ENCODE measurements around the gene TNRC6B.
"Not testable (repeated sequence)": the region's sequence is repeated elsewhere in the genome, so short reads cannot be mapped to it uniquely, and the experiment has no call there.

The TNRC6B gene

DNA sequence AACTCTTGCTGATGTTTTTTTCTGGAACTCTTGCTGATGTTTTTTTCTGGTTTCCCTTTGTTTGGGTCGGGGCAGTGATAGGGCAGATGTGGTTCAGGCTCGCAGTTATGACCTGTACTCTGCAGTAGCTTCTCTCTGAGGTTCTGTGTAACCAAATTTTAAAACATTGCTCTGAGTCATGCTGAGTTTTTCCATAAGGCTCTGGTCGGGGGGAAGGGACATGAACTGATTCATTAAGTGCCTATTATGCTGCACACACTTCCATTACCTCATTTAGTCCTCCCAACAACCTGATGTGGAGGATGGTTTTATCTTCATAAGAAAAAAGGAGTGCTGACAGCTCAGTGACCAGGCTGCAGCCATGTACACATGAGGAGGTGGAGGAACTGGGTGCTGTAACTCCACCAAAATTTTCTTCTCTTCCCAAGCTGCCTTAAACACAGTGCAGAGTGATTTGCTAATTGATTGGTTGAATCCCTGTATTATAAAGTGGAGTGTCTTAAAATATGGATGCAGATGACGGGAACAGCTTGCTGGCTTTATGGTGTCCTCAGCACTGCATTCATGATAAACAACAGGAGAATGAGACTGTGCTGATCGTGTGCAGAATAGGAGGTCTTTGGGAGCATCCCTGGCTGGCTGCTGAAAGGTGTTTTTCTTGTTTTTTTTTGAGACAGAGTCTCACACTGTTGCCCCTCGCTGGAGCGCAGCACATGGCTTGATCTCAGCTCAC lies 19.1 kb downstream of the TNRC6B start:
- H3K9me3 Mint-ChIP-seq: no peaks in the 10 kb centered on the region
- peak; percentile 48 for DNase-seq
- no peaks in the 10 kb centered on the region for H3K27me3 Mint-ChIP-seq
- peak overlapping the region; percentile 92 for H3K27ac Mint-ChIP-seq
- ATAC-seq: peak; percentile 96
- peaks cover 6% of the 10 kb centered on the region for H3K36me3 Mint-ChIP-seq (ENCODE audit: low read depth)
- H3K4me1 Mint-ChIP-seq: peaks cover 80% of the 10 kb centered on the region
- peak overlapping the region; percentile 68 for H3K4me3 Mint-ChIP-seq

- H3K36me3 Mint-ChIP-seq (ENCODE audit: low read depth); DNase-seq; H3K9me3 Mint-ChIP-seq; H3K27me3 Mint-ChIP-seq: not testable (repeated sequence)
- H3K4me1 Mint-ChIP-seq: peaks cover 83% of the 10 kb centered on the region
- peak overlapping the region; percentile 68 for H3K4me3 Mint-ChIP-seq
- peak overlapping the region; percentile 92 for H3K27ac Mint-ChIP-seq
- peak; percentile 20 for ATAC-seq
Observed at GRCh38 chr22:40197421-40197820, 19.7 kb downstream of the TNRC6B start.

DNA sequence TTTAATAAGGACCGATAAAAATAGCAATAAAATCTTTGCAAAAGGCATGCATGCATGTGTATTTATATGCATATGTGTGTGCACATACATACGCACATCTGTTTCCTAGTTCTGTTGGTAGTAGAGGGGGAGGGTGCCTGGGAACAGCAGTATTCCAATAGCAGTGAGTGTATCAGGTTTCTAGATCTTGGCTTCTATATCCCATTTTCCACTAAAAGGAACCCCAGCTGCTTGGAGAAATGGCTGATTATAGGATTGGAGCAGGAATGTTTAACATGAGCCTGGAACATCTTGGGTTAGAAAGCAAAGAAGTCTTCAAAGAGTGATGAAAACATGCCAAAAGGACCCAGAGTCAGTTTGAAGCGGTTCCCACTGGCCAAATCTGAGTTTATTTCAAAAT lies 21.0 kb downstream of the TNRC6B start:
- Mint-ChIP-seq H3K9me3 (no peaks in the 10 kb centered on the region), H3K4me1 (peaks cover 84% of the 10 kb centered on the region), H3K27me3 (no peaks in the 10 kb centered on the region), H3K36me3 (ENCODE audit: low read depth) (peaks cover 6% of the 10 kb centered on the region), H3K4me3 (no peak overlapping the region), H3K27ac (peak overlapping the region; percentile 64)
- DNase-seq: no peak
- ATAC-seq: no peak

DNA sequence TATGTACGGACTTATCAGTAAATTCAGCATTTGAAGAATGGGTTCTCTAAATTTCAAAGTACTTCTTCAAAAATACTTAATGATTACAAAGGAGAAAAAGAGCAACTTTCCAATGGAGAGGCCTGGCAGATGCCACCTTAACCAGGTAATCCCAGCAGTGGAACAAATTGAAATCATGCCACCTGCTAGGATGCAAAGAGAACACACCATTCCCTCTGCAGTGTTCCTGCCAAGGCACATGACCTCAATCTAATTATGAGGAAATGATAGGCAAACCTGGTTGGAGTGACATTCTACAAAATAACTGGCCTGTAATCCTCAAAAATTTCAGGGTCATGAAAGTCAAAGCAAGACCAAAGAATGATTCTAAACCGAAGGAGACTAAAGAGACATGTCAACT lies 21.5 kb downstream of the TNRC6B start:
- peaks cover 84% of the 10 kb centered on the region for H3K4me1 Mint-ChIP-seq
- H3K27ac Mint-ChIP-seq: peak overlapping the region; percentile 5
- no peaks in the 10 kb centered on the region for H3K27me3 Mint-ChIP-seq
- peaks cover 6% of the 10 kb centered on the region for H3K36me3 Mint-ChIP-seq (ENCODE audit: low read depth)
- DNase-seq (no peak), ATAC-seq (no peak)
- no peaks in the 10 kb centered on the region for H3K9me3 Mint-ChIP-seq
- H3K4me3 Mint-ChIP-seq: no peak overlapping the region

GRCh38 chr22:40199852-40200251 lies 22.1 kb downstream of the TNRC6B start:
- H3K27ac Mint-ChIP-seq: no peak overlapping the region
- peaks cover 85% of the 10 kb centered on the region for H3K4me1 Mint-ChIP-seq
- H3K36me3 Mint-ChIP-seq (ENCODE audit: low read depth): peaks cover 6% of the 10 kb centered on the region
- DNase-seq: no peak
- no peak overlapping the region for H3K4me3 Mint-ChIP-seq
- no peak for ATAC-seq
- H3K9me3 Mint-ChIP-seq: no peaks in the 10 kb centered on the region
- no peaks in the 10 kb centered on the region for H3K27me3 Mint-ChIP-seq

GRCh38 chr22:40200795-40201530 lies 23.2 kb downstream of the TNRC6B start:
- no peak overlapping the region for H3K4me3 Mint-ChIP-seq
- H3K36me3 Mint-ChIP-seq (ENCODE audit: low read depth): peaks cover 6% of the 10 kb centered on the region
- H3K9me3 Mint-ChIP-seq: no peaks in the 10 kb centered on the region
- peak overlapping the region; percentile 35 for H3K27ac Mint-ChIP-seq
- ATAC-seq: peak; percentile 17
- no peaks in the 10 kb centered on the region for H3K27me3 Mint-ChIP-seq
- peaks cover 88% of the 10 kb centered on the region for H3K4me1 Mint-ChIP-seq
- no peak for DNase-seq

DNA sequence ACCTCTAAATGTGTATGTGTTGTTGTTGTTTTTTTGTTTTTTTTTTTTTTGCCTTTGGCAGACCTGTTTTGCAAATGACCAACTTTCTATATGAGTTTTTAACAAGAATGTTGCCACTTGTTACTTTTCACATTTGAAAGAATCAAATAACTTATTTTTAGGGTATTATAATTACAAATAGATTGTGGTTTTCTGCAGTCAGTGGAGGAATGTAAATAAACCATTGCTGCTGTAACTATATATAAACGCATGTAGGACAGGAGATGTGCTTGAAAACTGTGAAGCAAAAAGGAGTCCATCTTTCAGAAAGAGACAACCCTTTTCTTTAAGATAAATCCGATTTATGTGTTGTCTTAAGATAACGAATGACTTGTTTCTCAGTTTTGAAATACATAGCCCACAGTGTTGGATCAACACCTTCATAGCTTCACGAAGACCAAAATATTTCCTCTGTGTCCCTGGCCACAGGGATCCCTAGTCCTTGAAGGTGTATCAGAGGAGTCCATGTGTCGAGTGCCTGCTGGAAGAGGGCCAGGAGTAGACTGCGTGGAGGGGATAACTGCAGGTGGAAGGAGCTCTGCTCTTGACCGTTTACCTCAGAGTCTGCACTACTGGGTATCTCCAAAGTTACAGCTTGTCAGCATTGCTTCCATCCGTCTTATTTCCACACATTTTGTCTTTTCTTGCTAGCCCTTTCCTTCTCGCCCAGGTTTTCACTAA lies 24.7 kb downstream of the TNRC6B start:
- no peak for DNase-seq
- H3K4me1 Mint-ChIP-seq: peaks cover 75% of the 10 kb centered on the region
- no peaks in the 10 kb centered on the region for H3K27me3 Mint-ChIP-seq
- H3K36me3 Mint-ChIP-seq (ENCODE audit: low read depth): peaks cover 3% of the 10 kb centered on the region
- peak overlapping the region; percentile 35 for H3K27ac Mint-ChIP-seq
- no peak for ATAC-seq
- no peak overlapping the region for H3K4me3 Mint-ChIP-seq
- no peaks in the 10 kb centered on the region for H3K9me3 Mint-ChIP-seq

- Mint-ChIP-seq H3K36me3 (ENCODE audit: low read depth) (peaks cover 3% of the 10 kb centered on the region), H3K4me1 (peaks cover 76% of the 10 kb centered on the region), H3K9me3 (no peaks in the 10 kb centered on the region), H3K27me3 (no peaks in the 10 kb centered on the region), H3K4me3 (peak overlapping the region; percentile 45), H3K27ac (peak overlapping the region; percentile 63)
- DNase-seq (no peak), ATAC-seq (peak; percentile 76)
Observed at GRCh38 chr22:40203572-40203971, 25.8 kb downstream of the TNRC6B start.

DNA sequence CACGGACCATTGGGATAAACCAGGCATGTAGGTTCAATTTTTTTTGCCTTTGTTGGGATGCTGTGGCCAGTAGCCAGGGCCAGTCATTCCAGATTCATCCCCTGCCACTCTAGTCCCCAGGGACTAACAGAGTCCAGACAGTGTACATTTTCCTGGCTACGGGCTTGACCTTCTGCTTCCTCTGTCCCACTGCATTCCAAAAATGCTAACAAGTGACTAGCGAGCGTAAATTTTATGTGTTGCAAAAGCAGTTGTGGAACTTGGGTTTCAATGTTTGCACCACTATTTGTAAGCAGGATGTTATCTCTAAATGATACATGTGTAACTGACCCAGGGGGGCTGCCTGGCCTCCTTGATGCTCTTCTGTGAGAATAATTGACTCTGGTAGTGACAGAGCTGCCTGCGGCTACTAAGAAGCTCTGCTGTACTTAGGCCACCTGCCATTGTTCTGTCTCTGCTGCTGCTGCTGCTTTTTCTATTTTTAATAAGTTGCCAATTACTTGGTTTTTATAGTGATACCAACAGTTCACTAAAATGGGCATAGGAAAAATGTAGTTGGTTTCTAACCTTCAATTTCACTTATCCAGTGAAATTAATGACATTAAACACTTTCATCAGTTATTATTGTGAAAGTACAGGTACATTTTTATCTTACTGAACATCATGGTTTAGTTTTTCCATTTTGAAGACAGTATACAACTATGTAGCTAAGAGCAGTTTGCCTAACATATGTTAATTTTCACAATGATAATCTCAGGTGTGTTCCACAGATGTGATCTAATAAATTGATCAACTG lies 26.8 kb downstream of the TNRC6B start:
- H3K36me3 Mint-ChIP-seq (ENCODE audit: low read depth): peaks cover under 1% of the 10 kb centered on the region
- H3K4me3 Mint-ChIP-seq: no peak overlapping the region
- H3K27ac Mint-ChIP-seq: peak overlapping the region; percentile 63
- no peaks in the 10 kb centered on the region for H3K9me3 Mint-ChIP-seq
- DNase-seq (no peak), ATAC-seq (no peak)
- peaks cover 75% of the 10 kb centered on the region for H3K4me1 Mint-ChIP-seq
- H3K27me3 Mint-ChIP-seq: no peaks in the 10 kb centered on the region

DNA sequence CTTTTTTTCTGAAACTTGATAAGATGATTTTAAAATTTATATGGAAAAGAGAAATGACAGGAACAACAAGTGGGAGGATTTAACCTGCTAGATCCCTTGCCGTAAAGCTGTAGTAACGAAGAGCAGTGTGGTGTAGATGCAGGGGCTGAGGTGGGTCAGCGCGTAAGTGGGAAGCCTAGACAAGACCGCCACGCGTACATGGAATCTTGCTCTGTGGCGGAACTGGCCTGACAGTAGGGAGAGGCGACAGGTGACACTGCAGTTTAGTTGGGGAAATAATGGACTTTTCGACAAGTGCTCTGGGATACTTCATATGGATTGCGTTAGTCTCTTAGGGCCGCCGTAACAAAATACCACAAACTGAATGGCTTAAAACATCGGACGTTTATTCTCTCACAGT lies 28.8 kb downstream of the TNRC6B start:
- H3K36me3 Mint-ChIP-seq (ENCODE audit: low read depth): no peaks in the 10 kb centered on the region
- ATAC-seq (no peak), DNase-seq (no peak)
- no peaks in the 10 kb centered on the region for H3K27me3 Mint-ChIP-seq
- peaks cover 81% of the 10 kb centered on the region for H3K4me1 Mint-ChIP-seq
- H3K9me3 Mint-ChIP-seq: no peaks in the 10 kb centered on the region
- H3K27ac Mint-ChIP-seq: no peak overlapping the region
- H3K4me3 Mint-ChIP-seq: no peak overlapping the region

GRCh38 chr22:40210818-40211217 lies 33.1 kb downstream of the TNRC6B start:
- H3K36me3 Mint-ChIP-seq (ENCODE audit: low read depth): peaks cover 2% of the 10 kb centered on the region
- no peaks in the 10 kb centered on the region for H3K9me3 Mint-ChIP-seq
- peak overlapping the region; percentile 76 for H3K27ac Mint-ChIP-seq
- H3K27me3 Mint-ChIP-seq: no peaks in the 10 kb centered on the region
- H3K4me3 Mint-ChIP-seq: no peak overlapping the region
- DNase-seq (no peak), ATAC-seq (peak; percentile 85)
- peaks cover 75% of the 10 kb centered on the region for H3K4me1 Mint-ChIP-seq

GRCh38 chr22:40211476-40212054 lies 33.8 kb downstream of the TNRC6B start:
- DNase-seq: no peak
- Mint-ChIP-seq H3K27ac (peak overlapping the region; percentile 18), H3K4me1 (peaks cover 82% of the 10 kb centered on the region)

DNA sequence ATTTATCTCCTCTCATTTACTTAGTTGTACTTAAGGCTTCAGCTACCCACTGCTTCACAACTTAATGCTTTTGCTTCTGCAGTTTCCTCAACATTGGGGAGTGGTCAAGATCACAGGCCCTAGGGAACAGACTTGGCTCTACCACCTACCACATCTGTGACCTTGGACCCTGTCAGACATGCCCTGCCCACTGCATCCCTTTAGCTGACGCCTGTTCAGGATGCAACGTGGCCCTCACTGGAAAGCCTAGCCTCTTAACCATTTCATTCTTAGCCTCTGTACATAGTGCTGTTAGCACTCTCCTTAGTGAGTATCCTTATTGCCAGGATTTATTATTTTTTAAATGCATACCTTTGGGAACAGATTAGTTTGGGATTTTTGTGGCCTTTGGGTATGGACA lies 34.4 kb downstream of the TNRC6B start:
- Mint-ChIP-seq H3K27me3 (no peaks in the 10 kb centered on the region), H3K9me3 (no peaks in the 10 kb centered on the region), H3K36me3 (ENCODE audit: low read depth) (peaks cover 2% of the 10 kb centered on the region), H3K4me3 (no peak overlapping the region), H3K4me1 (peaks cover 88% of the 10 kb centered on the region), H3K27ac (peak overlapping the region; percentile 18)
- ATAC-seq (no peak), DNase-seq (no peak)

More at GRCh38 chr22:40211476-40212054, 33.8 kb downstream of the TNRC6B start:
- ATAC-seq: no peak
- no peak overlapping the region for H3K4me3 Mint-ChIP-seq
- no peaks in the 10 kb centered on the region for H3K27me3 Mint-ChIP-seq
- H3K36me3 Mint-ChIP-seq (ENCODE audit: low read depth): peaks cover 2% of the 10 kb centered on the region
- no peaks in the 10 kb centered on the region for H3K9me3 Mint-ChIP-seq

DNA sequence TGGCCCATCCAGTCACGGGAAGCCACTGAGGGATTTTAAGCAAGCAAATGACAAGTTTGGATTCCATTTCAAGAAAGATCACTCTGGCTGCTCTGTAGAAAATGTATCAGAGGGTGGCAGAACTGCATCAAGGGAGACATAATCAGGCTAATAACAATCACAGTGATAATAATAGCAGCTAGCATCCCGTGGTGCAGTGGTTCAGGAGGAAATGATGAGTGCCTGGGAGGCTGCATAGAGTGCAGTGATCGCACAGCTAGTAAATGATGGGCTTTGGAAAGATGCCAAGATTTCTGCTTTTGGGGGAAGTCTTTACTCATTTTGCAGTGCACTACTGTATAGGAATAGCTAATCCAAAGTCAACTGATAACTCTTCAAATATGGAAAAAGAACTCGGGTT lies 35.8 kb downstream of the TNRC6B start:
- H3K36me3 Mint-ChIP-seq (ENCODE audit: low read depth): peaks cover 3% of the 10 kb centered on the region
- no peaks in the 10 kb centered on the region for H3K27me3 Mint-ChIP-seq
- peak overlapping the region; percentile 0 for H3K27ac Mint-ChIP-seq
- DNase-seq (no peak), ATAC-seq (no peak)
- peaks cover 82% of the 10 kb centered on the region for H3K4me1 Mint-ChIP-seq
- H3K9me3 Mint-ChIP-seq: no peaks in the 10 kb centered on the region
- no peak overlapping the region for H3K4me3 Mint-ChIP-seq

All from activated naive CD8-positive, alpha-beta T cell treated with anti-CD3 and anti-CD28 coated beads, Interleukin-2, amount 50 U/mL, for 24 hours (primary cell).